ENCODE measurements around the gene SMPDL3A. TPM values are rescaled to one million over a fixed set of nuclear protein-coding genes. Genes with fewer than 3 reads are reported as not detected.

Gene SMPDL3A
- total RNA-seq, 1 experiment from 2014 or later = 7.2 TPM

Other genes starting within 250 kb of the SMPDL3A start
- gene PKIB, start 178.9 kb upstream of the SMPDL3A start, total RNA-seq (2014; rRNA removed; shearing (Covaris generic)) = 4.2 and 4.4 TPM in 2 replicates
- gene FABP7, start 9.5 kb upstream of the SMPDL3A start, total RNA-seq (2014; rRNA removed; shearing (Covaris generic)) = not detected in 2 replicates
- gene CLVS2, start 207.0 kb downstream of the SMPDL3A start, total RNA-seq (2014; rRNA removed; shearing (Covaris generic)) = not detected in 2 replicates

All from M059J (cell line).